Measurements from ENCODE around the gene HLA-B.
A peak's percentile ranks its signal among the peaks of the same experiment; 100 is the strongest.
"Not testable (repeated sequence)": the region's sequence is repeated elsewhere in the genome, so short reads cannot be mapped to it uniquely, and the experiment has no call there.

The HLA-B gene

DNA sequence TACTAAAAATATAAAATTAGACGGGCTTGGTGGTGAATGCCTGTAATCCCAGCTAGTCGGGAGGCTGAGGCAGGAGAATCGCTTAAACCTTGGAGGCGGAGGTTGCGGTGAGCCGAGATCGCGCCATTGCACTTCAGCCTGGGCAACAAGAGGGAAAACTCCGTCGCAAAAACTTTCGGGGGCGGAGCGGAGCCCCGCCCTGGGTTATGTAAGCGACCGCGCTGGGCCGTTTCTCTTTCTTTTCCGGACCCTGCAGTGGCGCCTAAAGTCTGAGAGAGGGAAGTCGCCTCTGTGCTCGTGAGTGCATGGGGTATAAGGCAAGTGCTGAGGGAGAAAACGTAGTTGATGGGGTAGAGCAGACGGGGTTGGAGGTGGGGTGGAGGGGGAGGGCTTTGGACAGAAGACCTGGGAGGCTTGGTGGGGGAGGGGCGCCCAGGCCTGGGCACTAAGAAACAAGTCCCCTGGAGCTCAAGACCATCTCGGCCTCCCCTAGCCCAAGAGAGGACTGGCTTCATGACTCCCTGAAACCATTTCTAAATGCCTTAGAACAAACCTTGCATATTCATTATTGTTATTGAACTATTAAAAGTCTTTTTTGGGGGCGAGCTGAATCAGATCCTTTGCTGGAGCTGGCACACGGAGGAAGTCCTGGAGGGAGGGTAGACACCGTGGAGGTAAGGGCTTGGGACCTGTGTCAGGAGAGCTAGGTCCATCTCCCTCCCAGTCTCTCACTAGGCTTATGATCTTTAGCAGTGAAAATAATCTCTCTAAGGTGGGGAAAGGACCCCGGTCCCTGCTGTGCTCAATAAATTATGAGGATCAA is 43.7 kb upstream of the HLA-B start:
- no peak for DNase-seq (ENCODE audit: extremely low spot score)
- ChIA-PET POLR2A (interaction anchor here (0.7 to 1.4 kb wide), 6 partner anchors 41 to 192 kb away, joined by 3 to 9 read pairs (median 3); partner anchors contain the start of genes DDX39B and NCR3), CTCF (interaction anchor here (0.8 to 1.7 kb wide), 3 partner anchors 19 to 94 kb away, joined by 3 to 6 read pairs (median 4); no protein-coding TSS in a partner anchor)
- TF ChIP-seq L3MBTL2 (conservative IDR thresholded peaks at IDR 0.05), result peak; percentile 28; the same call in 1 of the 2 replicates
- TF ChIP-seq FOXA1 (IDR thresholded peaks at IDR 0.05), result no peak
- TF ChIP-seq ZNF384 (IDR thresholded peaks at IDR 0.05), result no peak
- TF ChIP-seq LEF1 (IDR thresholded peaks at IDR 0.05; ENCODE audit: borderline replicate concordance), result no peak
- no peak for TF ChIP-seq SP1 (IDR thresholded peaks at IDR 0.05)

DNA sequence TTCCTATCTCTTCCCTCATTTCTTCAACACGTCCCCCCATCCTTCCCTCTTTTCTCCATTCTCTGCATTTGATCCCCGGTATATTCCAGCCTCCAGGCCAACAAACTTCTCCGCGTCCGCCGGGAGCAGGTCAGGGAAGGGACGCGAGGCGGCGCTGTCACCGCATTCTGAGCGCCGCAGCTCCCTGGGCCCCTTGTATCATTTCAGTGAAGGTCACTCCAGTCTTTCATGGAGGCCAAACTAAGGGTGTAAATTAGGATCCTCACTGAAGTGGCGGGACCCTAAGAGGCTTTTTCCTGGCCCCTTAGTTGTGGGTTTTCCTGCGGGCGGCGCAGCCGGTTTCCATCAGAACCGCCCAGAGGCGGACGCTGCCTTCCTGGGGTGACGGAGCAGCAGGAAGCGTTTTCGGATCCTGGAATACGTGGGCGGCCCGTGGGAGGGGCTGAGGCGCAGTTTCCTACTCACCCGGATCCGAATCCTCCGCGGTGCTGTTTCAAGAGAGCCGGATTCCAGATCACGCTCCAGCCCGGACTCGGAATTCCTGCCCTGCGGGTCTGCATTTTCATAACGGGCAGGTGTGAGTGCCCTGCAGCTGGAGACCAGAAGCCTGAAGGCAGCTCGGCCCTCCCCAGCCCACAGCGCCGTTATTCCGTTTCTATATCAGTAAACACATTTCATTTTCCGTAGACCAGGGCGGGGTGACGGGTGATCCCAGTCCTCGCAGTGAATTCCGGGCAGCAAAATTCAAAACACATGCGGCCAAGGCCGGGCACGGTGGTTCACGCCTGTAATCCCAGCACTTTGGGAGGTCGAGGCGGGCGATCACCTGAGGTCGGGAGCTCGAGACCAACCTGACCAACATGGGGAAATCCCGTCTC is 42.8 kb upstream of the HLA-B start:
- TF ChIP-seq FOXA1 (IDR thresholded peaks at IDR 0.05) (no peak), HDGF (IDR thresholded peaks at IDR 0.05; ENCODE audit: borderline replicate concordance) (no peak), CTBP1 (IDR thresholded peaks at IDR 0.05; ENCODE audit: borderline replicate concordance) (no peak), SP1 (IDR thresholded peaks at IDR 0.05) (no peak), L3MBTL2 (conservative IDR thresholded peaks at IDR 0.05) (peak; percentile 82), ARNT (IDR thresholded peaks at IDR 0.05) (no peak), FOXK2 (IDR thresholded peaks at IDR 0.05) (no peak)
- TF ChIP-seq, protein P1, sequence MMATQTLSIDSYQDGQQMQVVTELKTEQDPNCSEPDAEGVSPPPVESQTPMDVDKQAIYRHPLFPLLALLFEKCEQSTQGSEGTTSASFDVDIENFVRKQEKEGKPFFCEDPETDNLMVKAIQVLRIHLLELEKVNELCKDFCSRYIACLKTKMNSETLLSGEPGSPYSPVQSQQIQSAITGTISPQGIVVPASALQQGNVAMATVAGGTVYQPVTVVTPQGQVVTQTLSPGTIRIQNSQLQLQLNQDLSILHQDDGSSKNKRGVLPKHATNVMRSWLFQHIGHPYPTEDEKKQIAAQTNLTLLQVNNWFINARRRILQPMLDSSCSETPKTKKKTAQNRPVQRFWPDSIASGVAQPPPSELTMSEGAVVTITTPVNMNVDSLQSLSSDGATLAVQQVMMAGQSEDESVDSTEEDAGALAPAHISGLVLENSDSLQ (IDR thresholded peaks at IDR 0.05), result no peak
- peak; percentile 62 for DNase-seq (ENCODE audit: extremely low spot score)
- ChIA-PET CTCF (interaction anchor here (0.6 to 2.4 kb wide), 9 partner anchors 17 to 393 kb away, joined by 3 to 17 read pairs (median 3); no protein-coding TSS in a partner anchor), POLR2A (interaction anchor here (0.7 to 1.4 kb wide), 4 partner anchors 21 to 142 kb away, joined by 3 to 9 read pairs (median 4); partner anchors contain the start of gene DDX39B)

DNA sequence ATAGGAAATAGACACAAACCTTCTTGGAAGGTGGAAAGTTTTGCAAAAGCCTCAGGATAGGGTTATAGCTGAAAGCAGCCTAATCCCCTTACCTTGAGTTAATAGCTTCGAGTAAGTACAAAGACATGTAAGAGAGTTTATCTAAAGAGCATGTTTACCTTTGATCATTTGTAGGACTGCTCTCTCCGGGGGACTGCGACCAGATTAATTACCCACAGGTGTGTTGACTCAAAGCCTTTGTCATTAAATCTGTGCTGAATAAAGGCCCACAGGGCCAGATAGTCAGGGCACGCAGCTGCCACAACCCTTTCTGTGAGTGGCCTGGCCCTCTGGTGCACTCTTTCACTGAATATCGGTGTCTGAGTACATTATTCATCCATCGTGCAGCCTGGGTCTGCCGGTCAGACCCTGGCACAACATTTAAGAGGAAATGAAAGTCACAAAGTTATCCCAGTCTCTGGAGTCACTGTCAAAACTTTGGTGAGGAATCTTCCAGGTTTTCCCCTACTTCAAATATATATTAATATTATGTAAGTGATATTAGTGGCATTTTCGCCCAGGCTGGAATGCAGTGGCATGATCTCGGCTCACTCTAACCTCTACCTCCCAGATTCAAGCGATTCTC is 41.0 kb upstream of the HLA-B start:
- CTCF ChIA-PET, result interaction anchor here (0.7 to 2.4 kb wide), 10 partner anchors 15 to 376 kb away, joined by 3 to 17 read pairs (median 4); no protein-coding TSS in a partner anchor
- POLR2A ChIA-PET, result interaction anchor here (0.6 to 1.6 kb wide), 4 partner anchors 9 to 240 kb away, joined by 3 to 8 read pairs (median 4); partner anchors contain the start of gene TCF19
- no peak for DNase-seq (ENCODE audit: extremely low spot score)
- TF ChIP-seq FOXA1 (IDR thresholded peaks at IDR 0.05) (no peak), SP1 (IDR thresholded peaks at IDR 0.05) (no peak), HDGF (IDR thresholded peaks at IDR 0.05; ENCODE audit: borderline replicate concordance) (no peak), SUZ12 (IDR thresholded peaks at IDR 0.05) (no peak), FOXM1 (IDR thresholded peaks at IDR 0.05; ENCODE audit: borderline replicate concordance) (no peak), LEF1 (IDR thresholded peaks at IDR 0.05; ENCODE audit: borderline replicate concordance) (no peak), ARNT (IDR thresholded peaks at IDR 0.05) (no peak), TARDBP (IDR thresholded peaks at IDR 0.05) (no peak), ZNF384 (IDR thresholded peaks at IDR 0.05) (no peak), NFRKB (IDR thresholded peaks at IDR 0.05) (no peak), CTBP1 (IDR thresholded peaks at IDR 0.05; ENCODE audit: borderline replicate concordance) (no peak), ELF4 (IDR thresholded peaks at IDR 0.05) (no peak), FOXK2 (IDR thresholded peaks at IDR 0.05) (no peak), BHLHE40 (IDR thresholded peaks at IDR 0.05; ENCODE audit: borderline replicate concordance) (no peak), L3MBTL2 (conservative IDR thresholded peaks at IDR 0.05) (no peak)
- TF ChIP-seq, protein P1 (IDR thresholded peaks at IDR 0.05), result no peak

DNA sequence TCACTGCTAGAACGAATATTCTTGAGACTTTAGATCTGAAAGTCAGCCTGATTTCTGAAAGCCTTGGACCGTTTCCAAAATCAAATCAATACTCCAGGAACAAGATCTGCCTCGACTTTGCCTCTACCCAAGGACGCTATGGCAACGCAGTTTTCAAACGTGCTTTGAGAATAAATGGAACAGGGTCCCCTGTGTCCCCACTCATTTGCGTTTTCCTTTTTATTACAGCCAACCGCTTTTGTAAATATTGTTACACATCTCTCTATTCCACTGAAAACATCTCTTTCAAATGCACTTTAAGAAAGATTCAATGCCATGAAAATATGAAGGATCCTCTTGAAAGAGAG is 40.1 kb upstream of the HLA-B start:
- ChIA-PET POLR2A (interaction anchor here (0.6 to 1.6 kb wide), 4 partner anchors 10 to 239 kb away, joined by 3 to 8 read pairs (median 4); partner anchors contain the start of gene TCF19), CTCF (interaction anchor here (1.0 to 2.4 kb wide), 7 partner anchors 14 to 202 kb away, joined by 3 to 17 read pairs (median 5); no protein-coding TSS in a partner anchor)
- not testable (repeated sequence) for DNase-seq (ENCODE audit: extremely low spot score)

DNA sequence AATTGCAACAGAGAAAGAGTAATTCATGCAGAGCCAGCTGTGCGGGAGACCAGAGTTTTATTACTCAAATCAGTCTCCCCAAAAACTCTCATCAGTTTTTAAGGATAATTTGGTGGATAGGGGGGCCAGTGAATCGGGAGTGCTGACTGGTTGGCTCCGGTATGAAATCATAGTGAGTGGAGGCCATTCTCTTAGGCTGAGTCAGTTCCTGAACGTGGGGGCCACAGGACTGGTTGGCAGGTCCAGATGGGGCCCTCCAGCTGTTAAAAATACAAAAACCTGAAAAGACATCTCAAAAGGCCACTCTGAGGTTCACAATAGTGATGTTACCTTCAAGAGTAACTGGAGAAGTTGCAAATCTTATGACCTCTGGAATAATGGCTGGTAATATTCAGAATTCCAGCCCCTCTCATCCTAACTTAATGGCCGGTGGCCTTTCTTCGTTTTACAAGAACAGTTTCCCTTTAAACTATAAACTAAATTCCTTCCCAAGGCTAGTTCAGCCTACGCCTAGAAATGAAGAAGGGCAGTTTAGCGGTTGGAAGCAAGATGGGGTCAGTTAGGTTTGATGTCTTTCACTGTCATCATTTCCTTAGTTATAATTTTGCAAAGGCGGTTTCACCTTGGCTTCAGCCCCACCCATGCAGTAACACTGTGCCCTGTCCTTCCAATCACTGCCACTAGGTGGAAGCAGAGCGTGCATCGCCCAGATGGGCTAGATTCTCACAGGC is 39.6 kb upstream of the HLA-B start:
- peak; percentile 62 for DNase-seq (ENCODE audit: extremely low spot score)
- CTCF ChIA-PET, result interaction anchor here (1.1 to 1.4 kb wide), 4 partner anchors 15 to 200 kb away, joined by 3 to 7 read pairs (median 4); no protein-coding TSS in a partner anchor
- TF ChIP-seq ZNF384 (IDR thresholded peaks at IDR 0.05), result no peak
- TF ChIP-seq L3MBTL2 (conservative IDR thresholded peaks at IDR 0.05), result no peak
- TF ChIP-seq CTBP1 (IDR thresholded peaks at IDR 0.05; ENCODE audit: borderline replicate concordance), result no peak
- TF ChIP-seq SUZ12 (IDR thresholded peaks at IDR 0.05), result no peak
- TF ChIP-seq HDGF (IDR thresholded peaks at IDR 0.05; ENCODE audit: borderline replicate concordance), result no peak
- no peak for TF ChIP-seq SP1 (IDR thresholded peaks at IDR 0.05)
- TF ChIP-seq ARNT (IDR thresholded peaks at IDR 0.05), result no peak
- POLR2A ChIA-PET, result interaction anchor here (1.2 to 1.6 kb wide), 2 partner anchors 144 to 238 kb away, joined by 4 to 5 read pairs; partner anchors contain the start of gene TCF19
